Endothelial cell (in vitro differentiated cells): ENCODE results near the gene COX15. TPM values are rescaled to one million over a fixed set of nuclear protein-coding genes. Genes with fewer than 3 reads are reported as not detected.

Experiments used
- DNase-seq: peaks from one replicate; pipeline ENCODE4 v3.0.0; 2021; ENCODE audit warnings: low spot score
- H3K27ac Mint-ChIP-seq: one replicate; pipeline ENCODE4 v1.8.0; 2021; ENCODE audit warnings: mixed read lengths, inconsistent platforms; ENCODE audit not compliant: unreplicated experiment
- H3K27me3 Mint-ChIP-seq: one replicate; pipeline ENCODE4 v1.8.0; 2021; ENCODE audit warnings: mild to moderate bottlenecking, moderate library complexity, mixed read lengths, inconsistent platforms; ENCODE audit not compliant: unreplicated experiment
- H3K36me3 Mint-ChIP-seq: one replicate; pipeline ENCODE4 v1.8.0; 2021; ENCODE audit warnings: mild to moderate bottlenecking, low read depth, mixed read lengths, inconsistent platforms; ENCODE audit not compliant: unreplicated experiment
- H3K4me1 Mint-ChIP-seq: one replicate; pipeline ENCODE4 v1.8.0; 2021; ENCODE audit warnings: mild to moderate bottlenecking, mixed read lengths, inconsistent platforms; ENCODE audit not compliant: unreplicated experiment
- H3K4me3 Mint-ChIP-seq: one replicate; pipeline ENCODE4 v1.8.0; 2021; ENCODE audit warnings: mild to moderate bottlenecking, mixed read lengths, inconsistent platforms; ENCODE audit not compliant: unreplicated experiment
- H3K9me3 Mint-ChIP-seq: one replicate; pipeline ENCODE4 v1.8.0; 2021; ENCODE audit warnings: mixed read lengths, inconsistent platforms; ENCODE audit not compliant: unreplicated experiment
- CTCF ChIP-seq: fragments of 200-600 bp; sonication (generic); IDR thresholded peaks from one replicate; pipeline ENCODE4 v1.5.0; 2021; ENCODE audit warnings: antibody characterized with exemption; ENCODE audit not compliant: unreplicated experiment
- total RNA-seq: library from RNA; stranded (reverse); fragmentation: NEBNext Ultra II Directional; extraction: Animal tissue kit (Norgen Biotek cat#: 25700); gene quantifications from one replicate; pipeline ENCODE4 v1.2.1, GENCODE V29; 2021; ENCODE audit not compliant: unreplicated experiment

The COX15 gene
- total RNA-seq, 1 donor from 2014 or later: 34.5 TPM

GRCh38 chr10:99770408-99771045 is 38.6 kb upstream of the COX15 start:
- Mint-ChIP-seq H3K27me3 (no peaks in the 10 kb centered on the region), H3K4me3 (no peak overlapping the region)
- TF ChIP-seq CTCF: no peak

GRCh38 chr10:99769706-99770105 is 37.8 kb upstream of the COX15 start:
- no peaks in the 10 kb centered on the region for H3K27me3 Mint-ChIP-seq
- DNase-seq: no peak
- no peak overlapping the region for H3K4me3 Mint-ChIP-seq
- TF ChIP-seq CTCF: no peak
- H3K36me3 Mint-ChIP-seq: no peaks in the 10 kb centered on the region
- no peaks in the 10 kb centered on the region for H3K9me3 Mint-ChIP-seq
- peaks cover 2% of the 10 kb centered on the region for H3K4me1 Mint-ChIP-seq
- no peak overlapping the region for H3K27ac Mint-ChIP-seq

More at GRCh38 chr10:99770408-99771045, 38.6 kb upstream of the COX15 start:
- Mint-ChIP-seq H3K36me3 (no peaks in the 10 kb centered on the region), H3K9me3 (no peaks in the 10 kb centered on the region), H3K27ac (no peak overlapping the region), H3K4me1 (peaks cover 2% of the 10 kb centered on the region)
- no peak for DNase-seq

GRCh38 chr10:99768556-99768955 is 36.6 kb upstream of the COX15 start:
- H3K36me3 Mint-ChIP-seq: no peaks in the 10 kb centered on the region
- DNase-seq: no peak
- TF ChIP-seq CTCF: no peak
- H3K4me1 Mint-ChIP-seq: peaks cover 2% of the 10 kb centered on the region
- no peak overlapping the region for H3K27ac Mint-ChIP-seq
- H3K4me3 Mint-ChIP-seq: no peak overlapping the region
- no peaks in the 10 kb centered on the region for H3K9me3 Mint-ChIP-seq
- no peaks in the 10 kb centered on the region for H3K27me3 Mint-ChIP-seq

- Mint-ChIP-seq H3K27me3 (no peaks in the 10 kb centered on the region), H3K4me1 (peaks cover 2% of the 10 kb centered on the region), H3K9me3 (no peaks in the 10 kb centered on the region), H3K4me3 (no peak overlapping the region), H3K36me3 (no peaks in the 10 kb centered on the region), H3K27ac (no peak overlapping the region)
- no peak for DNase-seq
- TF ChIP-seq CTCF: no peak
Observed at GRCh38 chr10:99767901-99768300, 36.0 kb upstream of the COX15 start.

- Mint-ChIP-seq H3K27me3 (no peaks in the 10 kb centered on the region), H3K27ac (no peak overlapping the region), H3K4me3 (no peak overlapping the region), H3K4me1 (peaks cover 2% of the 10 kb centered on the region), H3K36me3 (no peaks in the 10 kb centered on the region), H3K9me3 (no peaks in the 10 kb centered on the region)
- TF ChIP-seq CTCF: no peak
- DNase-seq: no peak
Observed at GRCh38 chr10:99766302-99766681, 34.4 kb upstream of the COX15 start.
